IPS-18c (cell line): Measurements from ENCODE around the gene CCDC177.

Source experiments
- H3K4me3 ChIP-seq: 2 replicates; pipeline ENCODE4 v1.7.0; 2013; ENCODE audit warnings: low read depth, mild to moderate bottlenecking, low read length, moderate library complexity; ENCODE audit not compliant: insufficient read depth
- H3K9me3 ChIP-seq: one replicate; pipeline ENCODE4 v1.6.1; 2013; ENCODE audit warnings: mild to moderate bottlenecking, low read length, moderate library complexity; ENCODE audit not compliant: control insufficient read depth, insufficient read depth

CCDC177 gene

DNA sequence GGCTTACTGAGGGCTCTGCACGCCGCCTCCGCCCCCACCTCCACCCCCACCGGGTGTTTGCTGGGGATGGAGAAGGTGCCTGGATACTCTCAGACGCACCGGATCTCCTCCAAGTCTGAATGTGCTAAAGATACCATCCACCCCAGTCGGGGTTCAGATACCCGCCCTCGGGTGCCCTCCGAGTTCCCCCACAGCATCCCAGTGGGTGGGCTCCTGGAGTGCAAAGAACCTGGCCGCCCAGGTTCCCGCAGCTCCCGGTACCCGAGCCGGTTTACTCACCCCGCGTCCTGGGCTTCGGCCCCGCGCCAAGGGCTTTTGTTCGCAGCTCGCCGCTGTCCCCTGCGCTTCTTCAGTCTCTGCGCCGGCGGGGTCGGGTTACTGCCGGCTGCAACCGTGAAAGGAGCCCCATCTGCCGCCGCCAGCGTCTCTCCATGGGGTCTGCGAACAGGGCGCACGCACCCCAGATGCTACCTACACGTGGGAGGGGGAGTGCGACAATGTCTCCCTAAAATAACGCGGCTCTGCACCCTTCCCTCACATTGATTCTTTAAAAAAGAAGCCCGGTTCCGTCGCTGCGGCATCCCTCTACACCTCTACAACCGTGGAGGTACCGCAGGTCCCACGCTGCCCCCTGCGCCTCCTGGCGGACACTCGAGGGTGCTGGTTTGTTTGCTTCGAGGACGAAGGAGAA is at the start of gene CCDC177:
TSS of gene CCDC177 (minus strand) at position 609 of the 691 bp plus-strand sequence. CDS start 1,249 bp downstream, outside the sequence.
- peak within 1 kb of the TSS; percentile 67 for H3K4me3 ChIP-seq
- peaks cover 17% of the 10 kb centered on the region for H3K9me3 ChIP-seq

DNA sequence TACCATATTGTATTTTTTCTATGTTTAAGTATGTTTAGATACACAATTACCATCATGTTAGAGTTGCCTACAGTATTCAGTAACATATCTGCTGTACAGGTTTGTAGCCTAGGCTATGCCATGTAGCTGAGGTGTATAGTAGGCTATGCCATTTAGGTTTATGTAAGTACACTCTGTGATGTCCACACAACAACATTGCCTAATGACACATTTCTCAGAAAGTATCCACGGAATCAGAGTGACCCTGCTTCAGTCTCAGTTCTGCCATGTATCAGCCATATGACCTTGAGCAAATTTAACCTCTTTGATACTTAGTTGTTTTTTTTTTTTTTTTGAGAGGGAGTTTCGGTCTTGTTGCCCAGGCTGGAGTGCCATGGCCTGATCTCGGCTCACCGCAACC is 49.5 kb upstream of the CCDC177 start:
- Histone ChIP-seq H3K4me3 (no peak overlapping the region), H3K9me3 (no peaks in the 10 kb centered on the region)

DNA sequence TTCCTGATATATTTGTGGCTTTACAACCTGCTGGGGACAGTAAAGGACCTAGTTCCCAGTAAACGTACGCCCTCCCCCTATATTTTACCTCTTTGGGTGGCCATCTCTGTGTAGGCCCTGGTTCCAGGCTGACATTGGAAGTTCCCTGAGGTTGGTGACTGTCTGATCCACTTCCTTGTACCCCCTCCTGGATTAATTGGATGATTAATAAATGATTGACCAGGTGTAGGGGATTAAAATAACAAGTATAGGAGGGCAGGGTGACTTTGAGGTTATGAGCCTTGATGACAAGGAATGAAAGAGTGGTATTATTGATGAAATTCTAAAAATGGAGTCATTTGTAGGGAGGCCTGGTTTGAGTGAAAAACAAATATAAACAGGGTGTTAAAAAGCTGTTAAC is 46.3 kb upstream of the CCDC177 start:
- Histone ChIP-seq H3K9me3 (no peaks in the 10 kb centered on the region), H3K4me3 (no peak overlapping the region)

DNA sequence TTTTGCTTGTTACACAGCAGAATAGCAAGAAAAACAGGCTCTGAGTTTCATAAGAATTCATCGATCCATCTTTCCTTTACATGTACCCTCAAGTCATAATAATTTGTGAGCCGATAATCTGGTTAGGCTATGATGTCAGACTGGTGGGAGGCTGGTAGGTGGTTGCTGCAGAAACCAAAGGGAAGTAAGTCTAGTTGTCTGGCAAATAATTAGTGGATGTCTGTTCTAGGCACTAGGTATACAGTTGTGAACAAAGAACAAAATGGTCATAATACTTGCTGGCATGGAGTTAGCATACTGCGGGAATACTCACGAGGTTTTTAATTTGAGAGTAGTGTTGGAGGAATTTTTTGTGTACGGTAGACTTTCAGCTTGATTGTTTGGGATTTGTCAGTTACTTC is 45.5 kb upstream of the CCDC177 start:
- no peak overlapping the region for H3K4me3 ChIP-seq
- H3K9me3 ChIP-seq, result no peaks in the 10 kb centered on the region

DNA sequence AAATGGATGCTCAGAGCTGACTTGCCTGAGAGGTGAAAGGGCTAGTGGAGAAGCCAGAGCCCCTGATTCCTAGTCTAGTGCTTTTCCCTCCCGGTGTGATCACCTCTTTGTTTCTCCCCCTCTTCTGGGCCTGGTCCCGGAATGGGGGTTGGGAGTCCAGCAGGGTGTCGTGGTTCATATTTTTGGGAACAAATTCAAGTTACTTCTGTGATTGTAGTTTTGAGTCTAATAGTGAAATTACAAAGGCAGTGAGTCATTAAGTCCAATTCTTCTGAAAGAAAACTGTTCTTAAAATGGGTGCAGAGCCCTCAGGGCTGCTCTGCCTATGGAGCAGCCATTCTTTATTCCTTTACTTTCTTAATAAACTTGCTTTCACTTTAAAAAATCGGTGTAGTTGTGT is 44.3 kb upstream of the CCDC177 start:
- H3K4me3 ChIP-seq, result no peak overlapping the region
- H3K9me3 ChIP-seq, result no peaks in the 10 kb centered on the region

DNA sequence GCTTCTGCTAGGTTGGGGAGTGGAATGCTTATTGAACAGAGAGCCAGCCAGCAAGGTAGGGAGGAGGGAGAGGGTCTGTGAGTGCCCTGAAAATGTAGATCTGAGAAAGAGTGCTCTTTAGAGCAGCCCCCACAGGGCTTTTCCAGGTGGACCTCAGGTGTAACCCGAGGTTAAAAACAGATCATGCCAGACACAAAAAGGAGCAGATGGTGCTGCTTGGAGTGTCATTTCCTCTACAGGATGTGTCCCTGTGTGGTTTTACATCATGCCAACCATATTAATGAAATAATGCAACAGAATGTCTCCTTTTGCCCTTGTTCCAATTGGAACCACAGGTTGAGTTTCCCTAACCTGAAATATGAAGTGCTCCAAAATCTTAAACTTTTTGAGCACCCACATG is 43.1 kb upstream of the CCDC177 start:
- Histone ChIP-seq H3K9me3 (no peaks in the 10 kb centered on the region), H3K4me3 (no peak overlapping the region)

DNA sequence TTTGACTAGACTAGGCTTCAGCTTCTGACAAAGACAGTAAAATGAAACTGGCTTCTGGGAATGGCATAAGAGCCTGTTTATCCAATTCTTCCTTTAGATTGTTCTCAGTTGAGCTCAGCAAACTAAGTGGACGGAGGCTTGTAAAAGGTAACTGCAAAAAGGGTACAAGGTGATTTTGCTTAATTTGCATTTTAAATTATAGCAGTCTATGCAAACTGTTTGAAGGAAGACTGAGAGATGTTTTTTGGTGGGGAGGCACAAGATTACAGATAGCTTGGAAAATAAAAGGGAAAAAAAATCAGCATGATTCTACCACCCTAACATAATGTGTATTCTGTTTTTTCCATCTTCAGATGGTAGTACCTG is 41.7 kb upstream of the CCDC177 start:
- H3K9me3 ChIP-seq, result no peaks in the 10 kb centered on the region

DNA sequence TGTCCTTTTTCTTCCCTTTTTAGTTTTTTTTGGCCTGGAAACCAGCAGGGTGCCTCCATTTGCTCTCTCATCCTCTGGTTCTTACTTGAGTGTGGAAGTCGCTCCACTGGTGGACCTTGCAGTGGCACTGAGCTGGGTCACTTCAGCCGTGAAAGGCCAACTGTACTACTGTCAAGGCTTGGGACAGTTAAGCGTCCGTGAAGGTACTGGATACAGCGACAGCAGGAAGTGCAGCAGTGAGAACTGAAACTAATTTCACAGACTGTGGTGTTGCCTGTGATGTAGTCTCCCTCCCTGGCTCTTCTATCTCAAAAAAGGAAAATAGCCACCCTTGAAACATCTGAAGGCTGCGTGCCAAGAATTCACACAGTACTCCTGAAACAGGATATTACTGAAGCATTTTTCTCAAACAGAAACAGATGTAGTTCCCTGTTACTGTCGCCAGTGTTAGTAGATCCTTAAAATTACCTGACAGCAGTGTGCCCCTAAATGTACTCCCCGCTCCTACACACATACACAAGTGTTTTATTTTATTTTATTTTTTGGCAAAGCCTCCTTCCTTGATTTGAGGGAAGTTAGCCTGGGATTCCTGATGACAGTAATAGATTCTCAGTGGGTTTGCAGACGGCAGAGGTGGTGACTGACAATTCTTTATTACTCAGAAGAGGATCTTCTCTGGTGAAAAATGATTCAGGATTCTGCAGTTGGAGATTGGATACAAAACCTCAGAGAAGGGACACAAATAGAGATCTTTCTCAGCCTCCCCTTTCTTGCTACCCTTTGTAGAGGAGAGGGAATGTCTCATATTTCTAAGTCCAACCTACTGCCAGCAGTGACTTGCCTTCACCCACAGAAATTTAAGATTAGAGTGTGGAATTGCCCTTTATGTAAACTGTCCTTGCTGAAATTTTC is 41.1 kb upstream of the CCDC177 start:
- no peak overlapping the region for H3K4me3 ChIP-seq

More for the DNA sequence above, 41.7 kb upstream of the CCDC177 start:
- no peak overlapping the region for H3K4me3 ChIP-seq

DNA sequence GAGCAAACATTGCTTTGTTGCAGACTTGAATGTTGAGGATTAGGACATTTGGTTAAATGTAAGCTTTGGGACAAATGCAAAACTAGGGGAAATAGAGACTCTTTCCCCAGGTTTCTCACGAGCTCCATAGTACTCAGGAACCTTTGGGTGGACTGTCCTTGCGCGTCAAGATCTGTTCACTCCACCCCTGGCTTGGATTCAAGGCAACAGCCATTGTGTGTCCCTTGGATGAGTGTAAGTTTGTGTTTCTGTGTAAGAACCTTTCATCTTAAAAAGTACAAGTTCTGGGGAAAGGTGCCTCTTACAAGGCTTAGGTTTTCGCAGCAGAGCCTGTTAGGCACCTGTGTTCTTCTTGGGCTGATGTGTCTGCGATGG is 40.4 kb upstream of the CCDC177 start:
- Histone ChIP-seq H3K9me3 (no peaks in the 10 kb centered on the region), H3K4me3 (no peak overlapping the region)

More for the DNA sequence above, 41.1 kb upstream of the CCDC177 start:
- no peaks in the 10 kb centered on the region for H3K9me3 ChIP-seq

DNA sequence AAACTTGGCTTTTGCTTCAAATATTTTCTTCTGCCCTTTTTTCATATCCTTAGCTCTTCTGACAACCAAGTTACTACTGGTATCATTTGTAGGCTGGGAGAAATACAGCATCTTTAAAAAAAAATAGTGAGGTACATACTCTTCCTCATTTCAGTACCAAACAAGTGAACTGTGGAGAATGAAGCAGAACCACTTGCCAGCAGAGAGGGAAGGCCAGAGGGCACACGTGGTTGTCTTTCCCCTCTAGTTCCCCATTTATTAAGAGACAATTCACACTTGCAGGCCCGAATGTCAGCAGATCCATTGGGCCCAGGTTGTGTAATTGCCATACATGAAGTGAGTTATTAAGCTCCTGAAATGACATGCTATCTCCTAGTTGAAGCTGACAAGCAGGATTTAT is 39.9 kb upstream of the CCDC177 start:
- Histone ChIP-seq H3K4me3 (no peak overlapping the region), H3K9me3 (no peaks in the 10 kb centered on the region)

DNA sequence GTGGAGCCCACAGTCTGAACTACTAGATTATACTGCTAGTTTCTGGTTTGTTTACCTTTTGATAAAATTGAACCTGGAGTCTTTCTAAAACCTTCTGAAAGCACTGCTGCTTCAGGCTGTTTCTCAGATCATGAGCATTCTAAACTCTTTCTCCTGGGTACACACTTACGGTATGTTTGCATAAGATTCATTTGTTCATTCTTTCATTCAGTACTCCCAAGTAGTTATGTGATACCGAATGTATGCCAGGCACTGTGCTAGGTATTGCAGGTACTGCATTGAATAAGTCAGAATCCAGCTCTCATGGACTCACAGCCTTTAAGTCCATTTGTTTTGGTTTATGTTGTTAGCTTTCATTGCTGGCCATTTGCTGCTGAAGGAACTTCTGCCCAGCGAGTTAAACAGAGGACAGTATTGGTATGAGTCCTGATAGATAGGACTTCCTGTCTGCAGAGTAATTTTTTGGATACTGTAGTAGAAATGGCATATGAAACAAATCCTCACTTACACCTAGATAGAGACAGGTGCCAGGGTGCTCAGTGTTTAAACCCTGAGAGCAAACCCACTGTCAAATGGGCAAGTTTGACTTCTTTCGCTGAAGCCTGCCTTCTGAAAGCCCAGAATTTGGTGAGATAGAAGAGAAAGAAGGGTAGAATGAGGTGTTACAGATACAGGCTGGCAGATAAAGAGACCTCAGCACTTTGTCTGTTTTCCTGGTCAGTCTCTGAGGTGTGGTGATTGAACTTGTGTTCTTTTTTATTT is 38.8 kb upstream of the CCDC177 start:
- H3K4me3 ChIP-seq, result no peak overlapping the region
- no peaks in the 10 kb centered on the region for H3K9me3 ChIP-seq

DNA sequence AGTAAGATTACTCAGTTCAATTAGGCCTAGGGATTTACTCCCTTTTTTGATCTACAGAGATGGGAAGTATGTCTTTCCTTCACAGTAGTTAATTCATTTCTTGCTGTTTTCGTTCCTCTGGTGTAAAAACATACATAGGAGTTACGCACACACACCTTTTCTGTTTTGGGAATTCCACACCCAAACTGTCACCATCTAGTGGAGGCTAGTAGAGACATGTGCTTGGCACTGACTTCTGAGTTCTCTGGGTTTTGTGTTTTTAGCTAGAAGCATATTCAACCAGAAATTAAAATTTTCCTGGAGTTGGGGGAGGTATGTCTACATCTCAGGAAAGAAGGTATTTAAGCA is 38.1 kb upstream of the CCDC177 start:
- Histone ChIP-seq H3K9me3 (no peaks in the 10 kb centered on the region), H3K4me3 (peak overlapping the region; percentile 69; the same call in 1 of the 2 replicates)

DNA sequence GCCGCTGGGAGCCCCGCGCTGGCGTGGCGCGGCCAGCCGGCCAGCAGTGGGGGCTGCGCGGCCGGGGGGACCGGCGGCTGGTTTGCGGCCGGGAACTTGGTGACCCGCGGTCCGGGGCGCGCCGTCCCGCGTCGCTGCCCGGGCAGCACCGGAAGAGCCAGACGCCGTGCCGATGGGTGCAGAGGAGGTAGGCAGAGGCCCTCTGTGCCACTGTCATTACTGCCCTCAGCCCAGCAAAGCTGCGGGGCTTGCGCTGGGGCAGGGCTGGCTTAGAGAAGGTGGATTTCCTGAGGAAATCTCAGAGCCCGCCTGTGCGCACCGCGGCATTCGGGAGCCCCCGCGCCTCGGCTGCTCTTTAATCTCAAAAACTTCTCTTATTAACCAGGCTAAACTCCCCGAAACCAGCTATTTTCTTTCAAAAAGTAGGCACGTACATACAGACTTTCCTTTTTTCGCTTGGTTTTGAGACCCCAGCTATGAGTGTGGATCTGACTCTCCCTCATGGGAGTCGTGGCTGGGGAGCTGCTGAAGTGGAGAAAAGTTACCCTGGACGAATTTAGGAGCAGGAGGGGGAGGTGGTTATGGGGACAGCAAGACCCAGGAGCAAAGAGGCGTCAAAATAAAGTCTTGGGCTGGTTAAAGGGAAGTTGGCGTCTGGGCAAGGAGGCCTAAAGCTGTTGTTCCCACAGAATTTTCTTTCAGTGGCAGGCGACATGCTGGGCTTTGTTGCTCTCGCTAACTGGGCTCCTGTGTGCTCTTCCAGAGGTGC is 37.5 kb upstream of the CCDC177 start:
- no peaks in the 10 kb centered on the region for H3K9me3 ChIP-seq
- H3K4me3 ChIP-seq, result peak overlapping the region; percentile 69

DNA sequence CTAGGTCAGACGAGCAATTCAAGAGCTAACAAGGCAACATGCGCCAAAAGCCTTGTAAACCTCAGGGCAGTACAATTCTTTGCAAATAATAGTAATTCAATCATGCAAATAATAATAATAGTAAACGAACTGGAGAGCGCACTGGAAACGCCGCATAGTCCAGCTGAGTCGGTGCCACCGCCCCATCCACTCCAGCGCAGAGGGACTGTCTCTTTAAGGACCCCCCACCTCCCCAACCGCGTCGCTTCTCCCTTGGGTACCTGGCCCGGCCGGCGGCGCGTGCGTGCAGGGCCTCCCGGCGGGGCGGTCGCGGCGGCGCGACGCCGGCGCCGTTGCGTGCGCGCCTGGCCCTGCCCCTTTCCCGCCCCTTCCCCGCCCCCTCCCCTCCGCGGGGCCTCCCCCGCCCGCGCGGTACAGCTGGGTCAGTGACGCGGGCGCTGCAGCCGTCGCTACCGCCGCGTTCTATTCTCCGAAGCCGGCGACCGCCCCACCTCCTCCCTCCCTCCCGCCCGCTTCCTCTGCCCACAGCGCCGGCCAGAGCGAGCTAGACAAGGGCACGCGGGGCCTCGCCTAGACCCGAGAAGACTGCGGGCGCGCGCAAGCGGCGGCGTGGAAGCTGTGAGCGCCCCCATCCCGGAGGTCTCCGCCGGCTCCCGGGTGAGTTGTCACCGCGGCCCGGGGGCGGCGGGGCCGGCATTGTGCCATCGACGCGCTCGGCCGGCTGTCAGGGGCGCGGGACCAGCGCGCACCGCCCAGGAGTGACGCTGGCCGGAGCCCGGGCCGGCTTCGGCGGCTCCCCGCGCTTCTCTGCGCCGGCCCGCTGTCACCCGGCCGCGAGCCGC is 36.7 kb upstream of the CCDC177 start, which contains the start of gene SUSD6:
TSS of gene SUSD6 (plus strand) at position 425 of the 842 bp plus-strand sequence. CDS start 46,997 bp downstream, outside the sequence.
- peak within 1 kb of the TSS; percentile 69 for H3K4me3 ChIP-seq

DNA sequence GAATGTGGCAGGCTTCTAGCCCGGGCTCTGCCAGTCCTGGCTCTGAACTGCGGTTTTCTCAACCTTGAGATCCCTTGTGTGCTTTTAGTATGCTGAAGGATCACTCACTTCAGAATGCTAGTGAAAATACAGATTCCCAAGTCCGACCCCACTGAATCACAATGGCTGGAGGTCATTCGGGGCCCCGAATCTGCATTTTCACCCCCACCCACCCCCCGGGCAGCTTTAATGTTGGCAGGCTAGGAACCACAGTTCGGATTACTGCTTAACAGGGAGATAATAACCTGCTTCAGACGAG is 36.2 kb upstream of the CCDC177 start:
- peak overlapping the region; percentile 69 for H3K4me3 ChIP-seq

More for the DNA sequence above, 36.7 kb upstream of the CCDC177 start, which contains the start of gene SUSD6:
- no peaks in the 10 kb centered on the region for H3K9me3 ChIP-seq

More for the DNA sequence above, 36.2 kb upstream of the CCDC177 start:
- H3K9me3 ChIP-seq, result no peaks in the 10 kb centered on the region
